ENCODE data around the gene FZD7. TPM values are rescaled to one million over a fixed set of nuclear protein-coding genes. Genes with fewer than 3 reads are reported as not detected.

FZD7 gene
- total RNA-seq, 2 donors from 2014 or later = 193 to 266 TPM

GRCh38 chr2:202032846-202033316, 774 bp upstream of the FZD7 start:
- WGBS, 2 experiments (ENCODE audit: insufficient coverage in 1 of 2, insufficient read length in 1 of 2) = 0% methylated on average over 13 to 42 of the region's 42 CpGs

GRCh38 chr2:202034249-202035088, 814 bp downstream of the FZD7 start:
- Mint-ChIP-seq H3K36me3 (ENCODE audit: low read depth) (peaks cover 8% of the 10 kb centered on the region), H3K4me3 (no peak overlapping the region), H3K27me3 (ENCODE audit: insufficient read depth) (peaks cover 15% of the 10 kb centered on the region), H3K27ac (peak overlapping the region; percentile 89), H3K9me3 (no peaks in the 10 kb centered on the region), H3K4me1 (peaks cover 24% of the 10 kb centered on the region)
- Histone ChIP-seq H3K36me3 (ENCODE audit: control insufficient read depth, insufficient read depth, low read length) (peaks cover 44% of the 10 kb centered on the region), H3K27me3 (ENCODE audit: control insufficient read depth, insufficient read depth, low read length, poor library complexity, severe bottlenecking) (no peaks in the 10 kb centered on the region), H3K4me1 (ENCODE audit: control insufficient read depth, insufficient read depth, low read length) (no peaks in the 10 kb centered on the region), H3K27ac (ENCODE audit: low read depth, low read length) (peak overlapping the region; percentile 93), H3K9me3 (ENCODE audit: control insufficient read depth, low read length) (no peaks in the 10 kb centered on the region), H3K9ac (ENCODE audit: extremely low read depth, low read length, poor library complexity, severe bottlenecking) (peak overlapping the region; percentile 85), H3K4me3 (ENCODE audit: low read length) (peak overlapping the region; percentile 97)
- WGBS, 2 experiments (ENCODE audit: insufficient coverage in 1 of 2, insufficient read length in 1 of 2) = 0% methylated on average over 49 to 105 of the region's 105 CpGs
- TF ChIP-seq CTCF (conservative IDR thresholded peaks at IDR 0.05) = no peak
- DNase-seq = peak; percentile 71

More at GRCh38 chr2:202032846-202033316, 774 bp upstream of the FZD7 start:
- Mint-ChIP-seq H3K27me3 (ENCODE audit: insufficient read depth) (peaks cover 26% of the 10 kb centered on the region), H3K36me3 (ENCODE audit: low read depth) (peaks cover 3% of the 10 kb centered on the region), H3K27ac (peak overlapping the region; percentile 99), H3K9me3 (no peaks in the 10 kb centered on the region), H3K4me1 (peaks cover 14% of the 10 kb centered on the region), H3K4me3 (no peak overlapping the region)
- Histone ChIP-seq H3K36me3 (ENCODE audit: control insufficient read depth, insufficient read depth, low read length) (peaks cover 34% of the 10 kb centered on the region), H3K9me3 (ENCODE audit: control insufficient read depth, low read length) (no peaks in the 10 kb centered on the region), H3K9ac (ENCODE audit: extremely low read depth, low read length, poor library complexity, severe bottlenecking) (peak overlapping the region; percentile 95), H3K27ac (ENCODE audit: low read depth, low read length) (peak overlapping the region; percentile 99), H3K4me1 (ENCODE audit: control insufficient read depth, insufficient read depth, low read length) (no peaks in the 10 kb centered on the region), H3K4me3 (ENCODE audit: low read length) (peak overlapping the region; percentile 96), H3K27me3 (ENCODE audit: control insufficient read depth, insufficient read depth, low read length, poor library complexity, severe bottlenecking) (no peaks in the 10 kb centered on the region)
- no peak for TF ChIP-seq CTCF (conservative IDR thresholded peaks at IDR 0.05)
- DNase-seq = peak; percentile 87

- Mint-ChIP-seq H3K4me1 (peaks cover 32% of the 10 kb centered on the region), H3K36me3 (ENCODE audit: low read depth) (peaks cover 9% of the 10 kb centered on the region), H3K4me3 (no peak overlapping the region), H3K9me3 (no peaks in the 10 kb centered on the region), H3K27ac (peak overlapping the region; percentile 89), H3K27me3 (ENCODE audit: insufficient read depth) (peaks cover 7% of the 10 kb centered on the region)
- H3K9me3 ChIP-seq (ENCODE audit: control insufficient read depth, low read length) = no peaks in the 10 kb centered on the region
- H3K9ac ChIP-seq (ENCODE audit: extremely low read depth, low read length, poor library complexity, severe bottlenecking) = peak overlapping the region; percentile 85
- 4 to 15% methylated on average over 53 to 78 of the region's 78 CpGs for WGBS, 2 experiments (ENCODE audit: insufficient coverage in 1 of 2, insufficient read length in 1 of 2)
- H3K27me3 ChIP-seq (ENCODE audit: control insufficient read depth, insufficient read depth, low read length, poor library complexity, severe bottlenecking) = no peaks in the 10 kb centered on the region
- DNase-seq = peak; percentile 83
- H3K4me3 ChIP-seq (ENCODE audit: low read length) = peak overlapping the region; percentile 97
- no peaks in the 10 kb centered on the region for H3K4me1 ChIP-seq (ENCODE audit: control insufficient read depth, insufficient read depth, low read length)
- no peak overlapping the region for H3K27ac ChIP-seq (ENCODE audit: low read depth, low read length)
- H3K36me3 ChIP-seq (ENCODE audit: control insufficient read depth, insufficient read depth, low read length) = peaks cover 48% of the 10 kb centered on the region
- peak; percentile 74 for TF ChIP-seq CTCF (conservative IDR thresholded peaks at IDR 0.05)
Observed at GRCh38 chr2:202035089-202035940, 1.7 kb downstream of the FZD7 start.
